A673 (cell line): ENCODE data around the gene HABP2.

ENCODE experiments used
- CTCF ChIP-seq: fragments of 300-800, 200-600 bp; sonication (generic); conservative IDR thresholded peaks from 2 replicates; pipeline ENCODE4 v1.5.1; 2017; ENCODE audit warnings: low read depth, mild to moderate bottlenecking, antibody characterized with exemption, low read length, moderate library complexity, mixed read lengths
- EZH2 ChIP-seq: fragments of 200-600 bp; sonication (generic); IDR thresholded peaks from 2 replicates; pipeline ENCODE4 v1.6.1; 2017; ENCODE audit warnings: borderline replicate concordance, low read depth, mild to moderate bottlenecking, mixed read lengths, antibody characterized with exemption, low read length; ENCODE audit not compliant: poor library complexity, severe bottlenecking

GRCh38 chr10:113604572-113604971 lies 51.7 kb downstream of the HABP2 start:
- TF ChIP-seq CTCF (no peak), EZH2 (no peak)
